GM18511 (cell line): ENCODE data around the gene ARHGEF40.

Experiments
- ATAC-seq: cut with Tn5 transposase; IDR thresholded peaks from one replicate; pipeline ENCODE4 v1.9.1; 2021; ENCODE audit warnings: mild to moderate bottlenecking, moderate library complexity; ENCODE audit not compliant: unreplicated experiment

ARHGEF40 gene

DNA sequence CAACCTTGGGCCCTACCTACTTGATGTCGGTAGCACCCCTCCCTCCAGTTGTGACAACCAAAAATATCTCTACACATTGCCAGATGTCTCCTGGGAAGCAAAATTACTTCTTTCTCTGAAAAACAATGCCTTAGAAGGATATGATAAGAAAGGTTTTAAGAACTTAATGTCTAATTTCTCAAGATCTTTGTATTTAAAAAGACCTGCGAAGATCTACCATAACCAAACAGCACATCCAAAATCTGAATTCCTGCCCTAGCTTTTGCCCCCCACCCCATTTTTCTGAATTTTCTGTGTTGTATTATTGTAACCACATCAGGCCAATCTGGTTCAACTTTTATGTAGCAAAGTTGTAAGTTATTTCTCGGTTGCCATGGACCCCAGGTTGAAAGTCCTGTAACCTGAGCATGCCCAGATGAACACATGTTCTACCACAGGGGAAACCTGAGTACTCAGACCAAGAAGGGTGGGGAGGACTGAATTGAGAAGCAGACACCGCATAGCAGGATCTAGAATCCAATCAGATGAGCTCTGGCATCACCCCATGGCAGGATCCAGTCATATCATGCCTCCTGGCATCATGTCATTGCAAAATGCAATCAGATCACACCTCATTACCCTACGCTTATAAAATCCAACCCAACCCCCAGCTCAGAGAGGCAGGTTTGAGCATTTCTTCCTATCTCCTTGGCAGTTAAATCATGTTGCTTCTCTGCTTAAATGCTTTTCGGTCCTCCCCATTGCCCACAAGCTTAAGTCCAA is 39.5 kb downstream of the ARHGEF40 start:
- peak; percentile 64 for ATAC-seq

DNA sequence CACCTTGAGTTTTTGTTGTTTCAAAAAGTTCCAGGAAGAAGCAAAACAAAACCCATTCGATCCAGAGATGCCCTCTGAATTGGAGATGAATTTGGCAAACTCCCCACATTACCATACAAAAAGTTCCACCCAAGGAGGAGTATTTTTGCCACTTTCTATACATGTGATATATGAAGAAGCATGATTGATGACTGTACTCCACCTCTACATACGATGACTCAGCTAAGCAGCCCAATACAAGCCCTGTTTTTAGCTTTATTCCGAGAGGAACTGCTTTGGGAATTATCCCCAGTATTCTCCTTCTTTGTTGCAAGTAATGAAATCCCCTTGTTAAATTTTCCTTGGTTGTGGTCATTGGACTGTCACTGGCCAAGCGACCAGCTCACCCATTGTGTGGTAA is 42.2 kb downstream of the ARHGEF40 start:
- ATAC-seq, result no peak

DNA sequence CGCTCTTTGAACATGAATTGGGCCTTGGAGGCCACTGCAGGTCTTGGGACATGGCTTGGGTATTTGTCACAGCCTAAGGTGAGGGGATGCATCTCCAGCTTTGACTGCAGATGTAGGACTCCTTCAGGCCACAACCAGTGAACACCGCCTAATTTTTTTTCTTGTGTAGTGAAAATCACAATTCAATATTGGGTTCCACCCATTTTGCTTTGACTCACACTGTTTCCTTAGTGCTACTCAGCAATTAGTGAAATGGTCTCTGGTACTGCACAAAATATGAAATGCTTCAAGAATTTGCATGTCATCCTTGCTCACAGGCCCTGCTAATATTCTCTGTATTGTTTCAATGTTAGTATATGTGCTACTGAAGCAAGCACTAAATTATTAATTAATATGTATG is 43.3 kb downstream of the ARHGEF40 start:
- ATAC-seq, result no peak

- no peak for ATAC-seq
These were observed 48.8 kb downstream of the ARHGEF40 start for GRCh38 chr14:21118933-21119332.

GRCh38 chr14:21120686-21121085 is 50.6 kb downstream of the ARHGEF40 start:
- no peak for ATAC-seq

GRCh38 chr14:21121122-21121521 is 51.0 kb downstream of the ARHGEF40 start:
- no peak for ATAC-seq

DNA sequence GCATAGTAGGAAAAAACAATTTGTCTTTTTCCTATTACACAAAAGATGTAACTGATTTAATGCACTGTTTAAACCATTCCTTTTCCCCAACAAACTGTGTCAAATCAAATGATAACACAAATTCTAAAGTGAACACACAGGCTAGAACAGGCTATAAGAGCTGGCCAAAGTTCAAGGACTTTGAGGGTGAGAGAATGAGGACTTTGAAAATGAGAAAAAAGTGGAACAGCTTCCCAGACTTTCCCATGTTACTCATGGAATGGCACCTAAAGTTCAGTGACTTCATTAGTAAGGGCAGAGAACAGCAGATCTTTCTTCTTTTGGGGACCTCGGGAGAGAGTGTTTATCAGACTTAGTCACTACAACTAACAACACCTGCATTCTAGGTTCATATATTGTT is 53.3 kb downstream of the ARHGEF40 start:
- ATAC-seq, result no peak

DNA sequence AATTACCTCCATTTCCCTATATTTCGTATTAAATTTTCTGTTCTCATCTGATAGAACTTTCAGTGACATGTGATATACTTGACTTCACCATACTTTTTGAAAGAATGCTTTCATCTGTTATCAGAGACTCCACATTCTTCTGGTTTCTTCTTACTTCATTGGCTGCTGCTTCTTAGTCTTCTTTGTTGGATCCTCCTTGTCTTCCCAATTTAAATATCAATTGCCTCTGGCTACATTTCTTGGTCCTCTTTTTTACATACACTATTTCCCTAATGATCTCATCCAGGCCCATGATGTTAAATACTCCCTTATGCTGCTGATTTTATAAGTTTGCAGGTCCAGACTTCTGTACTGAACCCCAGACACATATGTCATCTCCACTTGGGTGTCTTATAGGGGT is 63.8 kb downstream of the ARHGEF40 start:
- ATAC-seq, result no peak

DNA sequence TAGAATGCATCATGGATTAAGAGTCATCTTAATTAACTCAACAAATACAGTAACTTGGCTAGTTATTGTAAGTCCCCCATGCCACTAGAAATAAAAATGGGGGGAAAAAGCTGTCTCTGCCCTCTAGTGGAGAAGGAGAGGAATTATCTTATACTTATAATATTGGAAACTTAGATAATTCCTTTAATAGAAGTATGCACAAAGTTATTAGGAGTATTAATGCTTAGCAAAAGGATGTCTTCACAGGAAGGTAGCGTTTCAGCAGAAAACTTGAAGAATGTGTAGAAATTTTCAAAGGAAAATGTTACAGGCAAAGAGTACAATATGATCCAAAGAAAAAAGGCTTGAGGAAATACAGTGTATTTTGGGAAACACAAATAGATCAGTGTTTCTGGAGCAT is 65.9 kb downstream of the ARHGEF40 start:
- ATAC-seq, result no peak
